H9 (cell line): ENCODE results near the gene CDK16. TPM values are rescaled to one million over a fixed set of nuclear protein-coding genes. Genes with fewer than 3 reads are reported as not detected.

Experiments
- DNase-seq: peaks from one replicate; pipeline ENCODE4 v3.0.0-alpha.2; 2017
- H2AFZ ChIP-seq: one replicate; pipeline ENCODE4 v1.6.1; 2013; ENCODE audit warnings: mild to moderate bottlenecking, low read length, control low read depth, moderate library complexity
- H2AK5ac ChIP-seq: 2 replicates; pipeline ENCODE4 v1.6.1; 2013; ENCODE audit warnings: low read length, control low read depth, mixed read lengths; ENCODE audit not compliant: insufficient read length
- H2BK120ac ChIP-seq: one replicate; pipeline ENCODE4 v1.6.1; 2013; ENCODE audit warnings: low read depth, mild to moderate bottlenecking, low read length, control low read depth, inconsistent platforms; ENCODE audit not compliant: poor library complexity, severe bottlenecking
- H2BK12ac ChIP-seq: 2 replicates; pipeline ENCODE4 v1.6.1; 2013; ENCODE audit warnings: low read length, control low read depth, mixed read lengths, low read depth; ENCODE audit not compliant: insufficient read length
- H2BK15ac ChIP-seq: 2 replicates; pipeline ENCODE4 v1.6.1; 2013; ENCODE audit warnings: low read depth, low read length, control low read depth
- H2BK20ac ChIP-seq: one replicate; pipeline ENCODE4 v1.6.1; 2013; ENCODE audit warnings: low read depth, mild to moderate bottlenecking, low read length, control low read depth, inconsistent platforms; ENCODE audit not compliant: poor library complexity, severe bottlenecking
- H2BK5ac ChIP-seq: 2 replicates; pipeline ENCODE4 v1.6.1; 2013; ENCODE audit warnings: low read length, control low read depth, mixed read lengths; ENCODE audit not compliant: insufficient read length
- H3K14ac ChIP-seq: 2 replicates; pipeline ENCODE4 v1.6.1; 2013; ENCODE audit warnings: low read length, control low read depth; ENCODE audit not compliant: insufficient read depth
- H3K18ac ChIP-seq: 2 replicates; pipeline ENCODE4 v1.6.1; 2013; ENCODE audit warnings: low read depth, mild to moderate bottlenecking, mixed read lengths, low read length, control low read depth; ENCODE audit not compliant: insufficient read length
- H3K23ac ChIP-seq: 2 replicates; pipeline ENCODE4 v1.6.1; 2013; ENCODE audit warnings: low read length, control low read depth, mixed read lengths, low read depth; ENCODE audit not compliant: insufficient read length
- H3K23me2 ChIP-seq: 2 replicates; pipeline ENCODE4 v1.6.1; 2013; ENCODE audit warnings: low read depth, mild to moderate bottlenecking, mixed read lengths, low read length, control low read depth; ENCODE audit not compliant: insufficient read length, poor library complexity, severe bottlenecking
- H3K27ac ChIP-seq: 2 replicates; pipeline ENCODE4 v1.5.1; 2013; ENCODE audit warnings: low read length, control low read depth, mixed read lengths, low read depth; ENCODE audit not compliant: insufficient read length
- H3K27me3 ChIP-seq: 2 replicates; pipeline ENCODE4 v1.6.1; 2013; ENCODE audit warnings: low read length, control low read depth, inconsistent platforms; ENCODE audit not compliant: insufficient read depth
- H3K4ac ChIP-seq: 2 replicates; pipeline ENCODE4 v1.6.1; 2013; ENCODE audit warnings: low read depth, mild to moderate bottlenecking, control low read depth, inconsistent platforms, low read length, moderate library complexity
- H3K4me1 ChIP-seq: 2 replicates; pipeline ENCODE4 v1.6.1; 2013; ENCODE audit warnings: low read length, control low read depth, inconsistent platforms; ENCODE audit not compliant: insufficient read depth
- H3K4me2 ChIP-seq: 2 replicates; pipeline ENCODE4 v1.6.1; 2013; ENCODE audit warnings: low read length, control low read depth, mixed read lengths; ENCODE audit not compliant: insufficient read length, insufficient read depth
- H3K56ac ChIP-seq: 2 replicates; pipeline ENCODE4 v1.6.1; 2013; ENCODE audit warnings: low read depth, mild to moderate bottlenecking, mixed read lengths, low read length, control low read depth; ENCODE audit not compliant: insufficient read length
- H3K79me1 ChIP-seq: 2 replicates; pipeline ENCODE4 v1.6.1; 2013; ENCODE audit warnings: low read depth, mild to moderate bottlenecking, moderate library complexity, low read length, control low read depth, inconsistent platforms; ENCODE audit not compliant: insufficient read depth, poor library complexity, severe bottlenecking
- H3K79me2 ChIP-seq: 2 replicates; pipeline ENCODE4 v1.6.1; 2013; ENCODE audit warnings: low read length, control low read depth, inconsistent platforms; ENCODE audit not compliant: insufficient read depth
- H3K9ac ChIP-seq: 2 replicates; pipeline ENCODE4 v1.6.1; 2013; ENCODE audit warnings: low read length, control low read depth, mixed read lengths; ENCODE audit not compliant: insufficient read length; ENCODE audit errors: extremely low read depth
- H3K9me3 ChIP-seq: one replicate; pipeline ENCODE4 v1.6.1; 2013; ENCODE audit warnings: low read depth, low read length, inconsistent platforms; ENCODE audit not compliant: control insufficient read depth
- H3T11ph ChIP-seq: one replicate; pipeline ENCODE4 v1.6.1; 2013; ENCODE audit warnings: mild to moderate bottlenecking, low read length, control low read depth, inconsistent platforms
- H4K20me1 ChIP-seq: one replicate; pipeline ENCODE4 v1.6.1; 2013; ENCODE audit not compliant: control insufficient read depth, insufficient read length, insufficient read depth
- H4K5ac ChIP-seq: 2 replicates; pipeline ENCODE4 v1.6.1; 2013; ENCODE audit warnings: low read depth, mild to moderate bottlenecking, mixed read lengths, low read length, control low read depth; ENCODE audit not compliant: insufficient read length
- H4K8ac ChIP-seq: replicated peaks from 2 replicates; pipeline ENCODE4 v1.6.1; 2013; ENCODE audit warnings: low read length, control low read depth, mixed read lengths, low read depth; ENCODE audit not compliant: insufficient read length
- H4K91ac ChIP-seq: 2 replicates; pipeline ENCODE4 v1.6.1; 2013; ENCODE audit warnings: low read depth, mild to moderate bottlenecking, moderate library complexity, mixed read lengths, low read length, control low read depth; ENCODE audit not compliant: insufficient read length
- H3K27ac Mint-ChIP-seq, 3 experiments: 2 replicates in 2 of 3; 3 replicates in 1 of 3; pipeline ENCODE4 v1.8.0; 2020 to 2021; ENCODE audit warnings: mixed read lengths in 3 of 3, mild to moderate bottlenecking in 1 of 3, moderate library complexity in 1 of 3
- H3K27me3 Mint-ChIP-seq: 2 replicates; pipeline ENCODE4 v1.8.0; 2021; ENCODE audit warnings: low read depth, mild to moderate bottlenecking, moderate library complexity, mixed read lengths
- H3K36me3 Mint-ChIP-seq, 3 experiments: 2 replicates in 2 of 3; 3 replicates in 1 of 3; pipeline ENCODE4 v1.8.0; 2020 to 2021; ENCODE audit warnings: low read depth in 3 of 3, mixed read lengths in 3 of 3; ENCODE audit not compliant: insufficient read depth in 1 of 3
- H3K4me1 Mint-ChIP-seq, 2 experiments: 2 replicates each; pipeline ENCODE4 v1.8.0; 2020; ENCODE audit warnings: mixed read lengths in 2 of 2
- H3K4me3 Mint-ChIP-seq, 2 experiments: 2 replicates in 1 of 2; 3 replicates in 1 of 2; pipeline ENCODE4 v1.8.0; 2020 to 2021; ENCODE audit warnings: mild to moderate bottlenecking in 2 of 2, mixed read lengths in 2 of 2, moderate library complexity in 1 of 2
- H3K9me3 Mint-ChIP-seq, 2 experiments: 2 replicates in 1 of 2; 3 replicates in 1 of 2; pipeline ENCODE4 v1.8.0; 2020; ENCODE audit warnings: mild to moderate bottlenecking in 2 of 2, mixed read lengths in 2 of 2, moderate library complexity in 1 of 2
- CTCF ChIP-seq: fragments of 200-600 bp; sonication (generic); conservative IDR thresholded peaks from 3 replicates; pipeline ENCODE4 v1.8.0; 2021; ENCODE audit warnings: antibody characterized with exemption, mild to moderate bottlenecking
- whole genome bisulfite sequencing: extraction: QIAGEN DNeasy Blood & Tissue Kit; methylation state at CpG from one replicate; pipeline ENCODE4 v1.1.7; 2013; ENCODE audit warnings: missing lambda C conversion rate, low lambda C conversion rate, mixed read lengths; ENCODE audit not compliant: insufficient read length; ENCODE audit errors: extremely low coverage; 5-methylcytosine and 5-hydroxymethylcytosine counted together
- total RNA-seq: library from RNA; stranded (reverse); gene quantifications from 2 replicates; pipeline ENCODE4 v1.2.1, GENCODE V29; 2021

CDK16 gene
- total RNA-seq, 1 experiment from 2014 or later = 226 TPM

DNA sequence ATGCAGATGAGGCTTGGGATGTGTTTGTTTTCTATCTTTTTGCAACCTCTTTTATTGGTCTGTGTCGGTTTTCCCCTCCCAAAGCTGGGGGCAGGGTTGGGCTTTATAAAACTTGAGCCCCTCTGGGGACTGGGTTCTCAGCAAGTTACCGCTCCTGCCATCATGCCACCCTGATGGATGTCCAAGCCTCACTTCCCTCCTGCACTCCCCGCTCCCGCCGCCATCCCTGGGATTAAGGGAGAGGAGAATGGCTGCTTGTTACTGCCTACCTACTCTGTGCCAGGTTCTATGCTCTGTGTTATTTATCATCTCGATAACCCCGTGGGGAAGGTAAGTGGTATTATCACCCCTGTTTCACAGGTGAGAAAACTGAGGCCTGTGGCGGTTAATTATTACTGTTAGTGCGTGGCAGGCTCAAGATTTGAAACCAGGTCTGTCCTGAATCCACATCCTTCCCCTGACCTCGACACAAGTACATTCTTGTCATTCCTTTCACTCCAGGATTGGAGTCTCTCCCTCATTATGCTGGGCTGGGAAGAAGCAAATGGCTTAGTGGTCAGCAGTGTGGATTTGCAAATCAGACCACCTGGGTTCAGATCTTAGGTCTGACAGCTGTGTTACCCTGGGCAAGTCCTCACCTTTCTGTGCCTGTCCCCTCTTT is 20.3 kb upstream of the CDK16 start:
- H3K18ac ChIP-seq = peak overlapping the region; percentile 9
- no peak overlapping the region for H2BK15ac ChIP-seq
- H2BK120ac ChIP-seq = no peak overlapping the region
- H3K4ac ChIP-seq = no peak overlapping the region
- no peak overlapping the region for H3K56ac ChIP-seq
- peaks cover 15% of the 10 kb centered on the region; the same call in 1 of the 2 replicates for H3K4me1 ChIP-seq
- no peaks in the 10 kb centered on the region for H4K20me1 ChIP-seq
- no peak overlapping the region for H3K14ac ChIP-seq
- H3K27ac ChIP-seq = peak overlapping the region; percentile 21
- H3K79me2 ChIP-seq = peaks cover 38% of the 10 kb centered on the region; the same call in 1 of the 2 replicates
- H3K9me3 ChIP-seq = no peaks in the 10 kb centered on the region
- no peak overlapping the region for H2BK20ac ChIP-seq
- H4K91ac ChIP-seq = no peak overlapping the region
- no peak for TF ChIP-seq CTCF
- no peaks in the 10 kb centered on the region for H3K27me3 Mint-ChIP-seq
- no peaks in the 10 kb centered on the region for H3K27me3 ChIP-seq
- peaks cover 15% of the 10 kb centered on the region for H3K79me1 ChIP-seq
- no peak overlapping the region for H3T11ph ChIP-seq
- no peak overlapping the region for H2AK5ac ChIP-seq
- H3K4me2 ChIP-seq = peak overlapping the region; percentile 44
- no CpG with 5 or more reads among the region's 10 CpGs for WGBS
- peaks cover 83 to 88% (median 86%) of the 10 kb centered on the region in 3 experiments for H3K36me3 Mint-ChIP-seq
- peaks cover 0 to 2% of the 10 kb centered on the region in 2 experiments; a peak in 3 of 5 replicates for H3K9me3 Mint-ChIP-seq
- no peak overlapping the region for H2BK5ac ChIP-seq
- peak; percentile 70 for DNase-seq
- no peak overlapping the region for H2AFZ ChIP-seq
- H3K4me3 Mint-ChIP-seq = peak overlapping the region; percentile 96 to 97; a peak in 4 of 5 replicates
- H4K8ac ChIP-seq = no peak overlapping the region
- H3K27ac Mint-ChIP-seq = peak overlapping the region; percentile 91 to 97 (median 94)
- H2BK12ac ChIP-seq = no peak overlapping the region
- H3K4me1 Mint-ChIP-seq = peaks cover 42 to 48% of the 10 kb centered on the region in 2 experiments
- peaks cover 10% of the 10 kb centered on the region for H3K23me2 ChIP-seq
- H3K23ac ChIP-seq = no peak overlapping the region
- no peak overlapping the region for H3K9ac ChIP-seq
- no peak overlapping the region for H4K5ac ChIP-seq
